GM20000 (cell line): ENCODE data around the gene RNASET2.

Experiments
- DNase-seq: peaks from one replicate; pipeline ENCODE4 v3.0.0; 2012; ENCODE audit warnings: low spot score
- TF ChIP-seq, protein P1 (sequence below): IDR thresholded peaks from 2 replicates; pipeline ENCODE4 v1.5.1; 2012; ENCODE audit warnings: mild to moderate bottlenecking, control low read depth; ENCODE audit errors: extremely low read depth, missing control alignments

Gene RNASET2

DNA sequence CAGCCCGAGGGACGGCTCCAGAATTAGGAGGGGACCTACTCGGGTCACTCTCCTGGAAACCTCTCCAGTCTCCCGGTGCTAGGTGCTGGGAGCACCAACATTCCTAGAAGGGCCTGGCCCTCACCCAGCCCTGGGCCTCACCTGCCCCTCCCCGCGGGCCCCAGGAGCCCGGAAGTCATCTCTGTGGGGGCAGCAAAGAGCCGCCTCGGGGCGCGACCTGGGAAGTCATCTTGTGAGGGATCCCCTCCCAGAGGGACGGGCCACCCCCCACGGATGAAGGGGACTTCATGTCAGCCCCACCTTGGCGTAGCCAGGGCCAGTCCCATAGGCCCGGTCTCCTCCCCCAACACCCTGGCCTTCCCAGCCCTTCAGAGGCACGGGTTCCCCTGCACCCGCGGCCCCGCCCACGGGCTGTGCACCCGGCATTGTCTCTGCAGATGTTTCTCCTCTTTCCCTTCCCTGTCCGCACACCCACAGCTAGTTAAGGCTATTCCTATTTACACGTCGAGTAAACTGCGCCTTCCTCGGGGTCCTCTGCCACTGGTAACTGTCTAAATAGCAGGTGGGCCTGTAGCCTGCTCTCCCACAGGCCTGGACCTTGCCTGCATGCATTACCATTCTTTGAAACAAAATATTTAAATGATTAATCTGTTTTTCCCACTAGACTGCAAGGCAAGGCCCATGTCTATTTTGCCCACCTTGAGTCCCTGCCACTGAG lies 896 bp upstream of the RNASET2 start:
- TF ChIP-seq, protein P1, sequence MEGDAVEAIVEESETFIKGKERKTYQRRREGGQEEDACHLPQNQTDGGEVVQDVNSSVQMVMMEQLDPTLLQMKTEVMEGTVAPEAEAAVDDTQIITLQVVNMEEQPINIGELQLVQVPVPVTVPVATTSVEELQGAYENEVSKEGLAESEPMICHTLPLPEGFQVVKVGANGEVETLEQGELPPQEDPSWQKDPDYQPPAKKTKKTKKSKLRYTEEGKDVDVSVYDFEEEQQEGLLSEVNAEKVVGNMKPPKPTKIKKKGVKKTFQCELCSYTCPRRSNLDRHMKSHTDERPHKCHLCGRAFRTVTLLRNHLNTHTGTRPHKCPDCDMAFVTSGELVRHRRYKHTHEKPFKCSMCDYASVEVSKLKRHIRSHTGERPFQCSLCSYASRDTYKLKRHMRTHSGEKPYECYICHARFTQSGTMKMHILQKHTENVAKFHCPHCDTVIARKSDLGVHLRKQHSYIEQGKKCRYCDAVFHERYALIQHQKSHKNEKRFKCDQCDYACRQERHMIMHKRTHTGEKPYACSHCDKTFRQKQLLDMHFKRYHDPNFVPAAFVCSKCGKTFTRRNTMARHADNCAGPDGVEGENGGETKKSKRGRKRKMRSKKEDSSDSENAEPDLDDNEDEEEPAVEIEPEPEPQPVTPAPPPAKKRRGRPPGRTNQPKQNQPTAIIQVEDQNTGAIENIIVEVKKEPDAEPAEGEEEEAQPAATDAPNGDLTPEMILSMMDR = no peak
- peak; percentile 69 for DNase-seq

DNA sequence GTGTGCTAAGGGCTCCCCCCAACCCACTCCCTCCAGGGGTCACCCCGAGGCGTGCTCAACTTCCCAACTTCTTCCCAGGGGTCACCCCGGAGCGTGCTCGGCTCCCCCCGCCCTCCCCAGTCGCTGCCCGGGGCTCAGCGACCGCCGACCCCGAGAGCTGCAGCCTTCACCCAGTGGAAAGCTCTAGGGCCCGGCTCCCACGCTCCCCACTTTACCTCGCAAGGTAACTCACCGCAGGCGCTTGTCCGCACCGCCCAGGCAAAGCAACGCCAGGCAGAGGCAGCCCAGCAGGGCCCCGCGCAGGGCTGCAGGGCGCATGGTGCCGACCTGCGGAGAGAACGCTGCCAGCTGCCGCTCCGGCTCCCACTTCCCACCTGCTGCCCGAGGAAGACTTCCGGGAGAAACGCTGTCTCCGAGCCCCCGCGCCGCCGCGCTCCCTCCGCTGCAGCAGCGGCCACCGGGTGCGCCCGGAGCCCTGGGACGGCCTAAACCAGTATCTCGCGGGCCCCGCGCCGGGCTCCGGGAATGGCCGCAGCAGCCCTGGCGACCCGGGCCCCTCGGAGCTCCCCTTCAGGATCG lies 396 bp downstream of the RNASET2 start:
- TF ChIP-seq, protein P1 = no peak
- DNase-seq = no peak

DNA sequence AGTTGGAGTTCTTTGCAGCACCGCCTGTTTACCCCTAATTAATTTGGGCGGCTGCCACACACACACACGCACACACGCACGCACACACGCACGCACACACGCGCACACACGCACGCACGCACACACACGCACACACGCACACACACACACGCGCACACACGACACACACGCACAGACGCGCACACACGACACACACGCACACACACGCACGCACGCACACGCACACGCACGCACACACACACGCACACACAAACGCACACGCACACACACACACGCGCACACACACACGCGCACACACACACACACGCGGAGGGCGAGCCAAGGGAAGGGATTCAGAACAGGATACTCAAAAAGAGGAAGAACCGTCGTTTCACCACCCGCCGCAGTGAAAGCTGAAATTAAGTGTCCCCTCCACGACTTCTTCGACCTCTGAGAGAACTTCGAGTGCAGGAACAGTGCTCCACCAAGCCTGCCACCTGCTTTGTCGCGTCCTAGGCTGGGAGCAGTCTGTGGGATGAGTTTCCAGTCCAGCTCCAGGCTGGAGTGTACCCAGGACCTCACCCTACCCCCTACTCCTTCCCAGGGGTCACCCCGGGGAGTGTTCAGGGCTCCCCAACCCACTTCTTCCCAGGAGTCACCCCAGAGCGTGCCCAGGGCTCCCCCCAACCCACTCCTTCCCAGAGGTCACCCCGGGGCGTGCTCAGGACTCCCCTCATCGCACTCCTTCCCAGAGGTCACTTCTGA lies 1.1 kb downstream of the RNASET2 start:
- TF ChIP-seq, protein P1 = no peak
- peak; percentile 51 for DNase-seq

DNA sequence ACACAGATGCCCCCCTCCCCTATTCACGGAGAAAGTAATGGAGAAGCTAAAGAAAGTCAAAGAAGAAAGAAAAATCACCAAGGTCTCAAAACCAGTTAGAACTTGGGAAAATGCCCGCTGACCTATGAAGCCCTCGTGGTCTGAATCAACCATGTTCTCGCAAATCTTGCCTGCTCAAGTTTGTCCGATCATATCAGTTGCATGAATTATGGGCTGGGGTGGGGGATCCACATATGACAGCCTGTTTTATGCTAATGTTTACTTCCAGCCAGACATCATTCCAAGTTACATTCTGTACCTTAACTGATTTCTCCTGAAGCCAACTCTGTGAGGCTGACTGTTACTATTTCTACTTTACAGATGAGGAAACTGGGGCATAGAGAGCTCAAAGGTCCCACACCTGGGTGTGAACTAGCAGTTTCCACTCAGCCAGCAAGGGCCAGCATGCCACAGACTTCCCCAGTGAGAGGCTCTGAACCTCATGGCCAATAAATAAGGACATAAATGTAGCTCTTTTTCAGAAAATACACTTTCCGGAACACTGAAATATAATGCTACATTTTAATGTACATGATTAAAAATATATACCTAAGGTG lies 2.1 kb downstream of the RNASET2 start:
- TF ChIP-seq, protein P1 = no peak
- DNase-seq = no peak

DNA sequence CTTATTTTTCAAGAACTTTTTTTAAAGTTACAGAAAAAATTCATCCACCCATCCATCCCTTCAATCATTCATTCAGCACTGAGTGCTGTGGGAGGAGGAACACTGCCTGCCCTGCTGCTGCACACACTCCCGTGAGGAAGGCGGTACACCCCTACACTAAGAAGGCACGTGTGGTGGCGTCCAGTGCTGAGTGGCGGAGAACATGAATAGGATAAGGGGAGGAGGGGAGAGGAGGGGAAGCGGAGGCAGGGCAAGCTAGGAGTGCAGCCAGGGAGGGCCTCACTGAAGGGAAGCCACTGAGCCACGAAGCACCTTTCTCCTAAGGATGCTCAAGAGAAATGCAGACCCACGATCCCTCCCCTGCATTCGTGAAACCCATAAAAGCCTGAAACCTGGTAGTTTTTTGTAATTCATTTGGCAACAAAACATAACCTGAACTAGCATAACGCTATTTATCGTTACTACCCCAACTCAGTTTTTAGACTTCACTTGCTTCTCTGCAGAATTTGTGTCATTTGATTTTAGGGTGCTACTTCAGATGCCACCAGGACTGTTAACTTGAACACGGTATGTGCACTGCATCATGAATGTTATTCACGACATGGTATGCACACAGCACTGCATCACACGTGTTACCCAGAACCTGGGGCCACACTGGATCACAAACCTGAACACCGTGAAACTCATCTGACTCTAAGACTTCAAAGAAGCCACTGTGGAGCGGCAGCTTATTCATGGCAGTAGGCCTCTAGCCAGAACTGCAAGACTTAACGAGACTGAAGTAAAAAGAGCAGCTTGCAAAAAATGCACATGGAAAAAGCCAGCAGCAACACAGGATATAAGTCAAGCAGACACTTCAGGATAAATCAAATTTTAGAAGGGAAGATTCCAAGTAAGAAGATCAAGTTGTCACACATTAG lies 3.5 kb downstream of the RNASET2 start:
- DNase-seq = no peak
- TF ChIP-seq, protein P1 = no peak

DNA sequence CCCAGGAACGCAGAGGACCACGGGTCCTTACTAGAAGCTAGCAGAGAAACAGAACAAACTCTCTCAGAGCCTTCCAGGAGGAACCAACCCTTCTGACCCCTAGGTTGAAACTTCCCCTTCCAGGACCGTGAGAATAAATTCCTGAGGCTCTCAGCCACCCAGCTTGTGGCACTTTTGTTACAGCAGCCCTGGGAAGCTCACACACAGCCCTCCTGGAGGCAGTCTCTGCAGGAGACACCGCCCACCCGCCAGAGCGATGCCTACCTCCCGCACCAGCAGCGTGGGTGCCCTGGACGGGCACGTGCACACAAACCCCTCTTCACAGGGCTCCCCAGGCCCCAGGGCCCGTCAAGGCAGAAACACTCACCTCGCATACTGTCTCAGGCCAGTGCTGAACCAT lies 4.2 kb downstream of the RNASET2 start:
- TF ChIP-seq, protein P1 = no peak
- no peak for DNase-seq
